NB4 (cell line): ENCODE results near the gene S100A6.
"Not testable (repeated sequence)": the region's sequence is repeated elsewhere in the genome, so short reads cannot be mapped to it uniquely, and the experiment has no call there.

Source experiments
- DNase-seq: peaks from one replicate; pipeline ENCODE4 v3.0.0; 2010; ENCODE audit warnings: low read depth
- H3K4me3 ChIP-seq: one replicate; pipeline ENCODE4 v1.5.1; 2011; ENCODE audit warnings: mild to moderate bottlenecking, low read depth, low read length, moderate library complexity
- CTCF ChIP-seq: IDR thresholded peaks from one replicate; pipeline ENCODE4 v1.5.1; 2012; ENCODE audit warnings: low read depth, low read length
- MYC ChIP-seq: IDR thresholded peaks from 2 replicates; pipeline ENCODE4 v1.6.1; 2011; ENCODE audit warnings: low read depth, low read length
- POLR2A ChIP-seq: IDR thresholded peaks from 2 replicates; pipeline ENCODE4 v1.6.1; 2011; ENCODE audit warnings: mild to moderate bottlenecking; ENCODE audit not compliant: insufficient read length; ENCODE audit errors: extremely low read depth
- TF ChIP-seq, protein P1 (sequence below): IDR thresholded peaks from 2 replicates; pipeline ENCODE4 v1.6.1; 2011; ENCODE audit warnings: low read depth, low read length

S100A6 gene

DNA sequence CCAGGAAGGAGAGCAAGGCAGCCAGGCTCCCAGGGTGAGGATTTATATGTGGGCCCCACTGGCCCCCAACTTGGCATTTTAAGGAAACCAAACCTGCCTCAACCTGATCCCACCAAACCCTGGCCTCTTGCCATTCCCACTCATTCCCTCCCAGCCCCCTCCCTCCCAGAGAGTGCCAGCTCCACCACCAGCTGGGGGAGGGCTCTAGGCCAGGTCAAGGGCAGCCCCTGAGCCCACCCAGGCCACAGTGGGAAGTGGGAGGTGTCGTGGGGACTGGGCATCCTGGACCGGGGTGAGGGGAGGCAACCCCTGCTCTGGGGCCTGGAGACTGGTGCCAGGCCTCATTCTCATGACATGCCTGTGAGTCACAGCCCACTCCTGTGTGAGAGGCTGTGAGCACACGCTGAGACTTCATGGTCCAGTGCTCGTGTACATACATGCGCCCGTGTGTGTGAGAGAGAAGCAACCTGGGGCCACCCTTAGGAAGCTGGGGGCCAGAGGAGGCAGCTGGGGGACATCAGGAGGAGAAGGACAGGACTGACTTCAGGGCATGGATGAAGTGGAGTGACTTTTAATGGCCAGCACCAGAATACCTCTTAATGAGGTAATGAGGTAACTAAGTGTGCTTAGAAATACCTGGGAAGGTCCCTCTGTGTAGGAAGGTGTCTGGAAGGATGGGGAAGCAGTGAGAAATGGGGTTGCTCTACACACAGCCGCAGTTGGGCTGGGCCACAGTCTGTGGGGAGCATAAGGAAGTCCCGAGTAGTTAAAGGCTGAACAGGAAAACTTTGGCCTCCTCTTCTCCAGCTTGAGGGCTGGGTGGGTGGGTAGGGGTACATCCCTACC lies 30.0 kb upstream of the S100A6 start, which contains the start of gene S100A2:
Gene S100A2 (minus strand): TSS at position 316 of the 846 bp plus-strand sequence. CDS start 1,967 bp downstream, outside the sequence.
- no peak within 1 kb of the TSS for H3K4me3 ChIP-seq
- TF ChIP-seq, protein P1, sequence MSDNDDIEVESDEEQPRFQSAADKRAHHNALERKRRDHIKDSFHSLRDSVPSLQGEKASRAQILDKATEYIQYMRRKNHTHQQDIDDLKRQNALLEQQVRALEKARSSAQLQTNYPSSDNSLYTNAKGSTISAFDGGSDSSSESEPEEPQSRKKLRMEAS, result no peak
- TF ChIP-seq CTCF (no peak), MYC (no peak), POLR2A (no peak)
- DNase-seq, result peak; percentile 59

GRCh38 chr1:153563991-153564390 lies 28.2 kb upstream of the S100A6 start:
- TF ChIP-seq POLR2A (no peak), CTCF (no peak), MYC (no peak)
- TF ChIP-seq, protein P1, result no peak
- no peak for DNase-seq
- no peak overlapping the region for H3K4me3 ChIP-seq

DNA sequence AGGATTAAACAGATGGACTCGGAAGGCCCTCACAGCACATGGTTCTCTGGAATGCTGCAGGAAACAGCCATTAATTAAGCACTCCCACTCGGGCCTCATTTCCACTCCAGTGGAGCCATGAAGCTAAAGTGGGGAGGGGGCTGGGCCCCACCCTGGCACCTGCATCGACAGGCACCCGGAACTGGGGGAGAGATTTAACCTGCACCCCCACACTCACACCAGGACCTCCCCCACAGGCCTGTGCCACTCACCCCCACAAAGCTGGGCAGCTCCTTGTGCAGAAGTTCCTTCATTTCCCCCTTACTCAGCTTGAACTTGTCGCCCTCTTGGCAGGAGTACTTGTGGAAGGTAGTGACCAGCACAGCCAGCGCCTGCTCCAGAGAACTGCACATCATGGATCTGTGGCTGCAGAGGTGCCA lies 27.7 kb upstream of the S100A6 start:
- DNase-seq, result no peak
- TF ChIP-seq CTCF (no peak), MYC (no peak), POLR2A (no peak)
- TF ChIP-seq, protein P1, result no peak
- no peak overlapping the region for H3K4me3 ChIP-seq

DNA sequence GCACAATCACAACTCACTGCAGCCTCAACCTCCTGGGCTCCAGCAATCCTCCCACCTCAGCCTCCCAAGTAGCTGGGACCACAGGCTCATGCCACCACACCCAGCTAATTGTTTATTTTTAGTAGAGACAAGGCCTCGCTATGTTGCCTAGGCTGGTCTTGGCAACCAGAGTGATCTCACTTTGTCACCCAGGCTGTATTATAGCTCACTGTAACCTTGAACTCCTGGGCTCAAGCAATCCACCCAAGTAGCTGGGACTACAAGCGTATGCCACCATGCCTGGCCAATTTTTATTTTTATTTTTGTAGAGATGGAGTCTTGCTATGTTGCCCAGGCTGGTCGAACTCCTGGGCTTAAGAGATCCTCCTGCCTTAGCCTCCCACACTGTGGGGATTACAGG lies 26.2 kb upstream of the S100A6 start:
- not testable (repeated sequence) for DNase-seq, H3K4me3 ChIP-seq

DNA sequence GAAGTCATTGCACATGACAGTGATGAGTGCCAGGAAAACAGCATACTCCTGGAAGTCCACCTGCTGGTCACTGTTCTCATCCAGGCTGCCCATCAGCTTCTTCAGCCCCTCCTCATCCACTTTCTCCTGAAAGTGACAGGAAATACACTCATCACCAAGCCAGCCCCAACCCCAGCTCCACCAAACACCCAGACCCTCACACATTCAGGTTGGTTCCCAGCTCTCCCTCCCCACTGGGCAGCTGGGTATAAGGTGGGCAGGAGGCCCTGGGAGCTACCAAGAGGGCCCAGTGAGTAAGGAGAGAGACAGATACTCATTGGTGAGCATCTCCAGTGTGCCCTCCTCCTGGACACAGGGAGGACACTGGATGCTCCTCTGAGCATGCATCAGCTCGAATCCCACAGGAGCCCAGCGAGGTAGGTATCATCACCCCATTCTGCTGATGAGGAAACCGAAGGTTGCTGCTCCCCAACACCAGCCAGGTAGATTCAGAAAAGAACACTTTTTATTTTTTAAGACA lies 25.7 kb upstream of the S100A6 start:
- H3K4me3 ChIP-seq, result no peak overlapping the region
- TF ChIP-seq CTCF (no peak), MYC (no peak), POLR2A (no peak)
- TF ChIP-seq, protein P1, result no peak
- DNase-seq, result no peak

DNA sequence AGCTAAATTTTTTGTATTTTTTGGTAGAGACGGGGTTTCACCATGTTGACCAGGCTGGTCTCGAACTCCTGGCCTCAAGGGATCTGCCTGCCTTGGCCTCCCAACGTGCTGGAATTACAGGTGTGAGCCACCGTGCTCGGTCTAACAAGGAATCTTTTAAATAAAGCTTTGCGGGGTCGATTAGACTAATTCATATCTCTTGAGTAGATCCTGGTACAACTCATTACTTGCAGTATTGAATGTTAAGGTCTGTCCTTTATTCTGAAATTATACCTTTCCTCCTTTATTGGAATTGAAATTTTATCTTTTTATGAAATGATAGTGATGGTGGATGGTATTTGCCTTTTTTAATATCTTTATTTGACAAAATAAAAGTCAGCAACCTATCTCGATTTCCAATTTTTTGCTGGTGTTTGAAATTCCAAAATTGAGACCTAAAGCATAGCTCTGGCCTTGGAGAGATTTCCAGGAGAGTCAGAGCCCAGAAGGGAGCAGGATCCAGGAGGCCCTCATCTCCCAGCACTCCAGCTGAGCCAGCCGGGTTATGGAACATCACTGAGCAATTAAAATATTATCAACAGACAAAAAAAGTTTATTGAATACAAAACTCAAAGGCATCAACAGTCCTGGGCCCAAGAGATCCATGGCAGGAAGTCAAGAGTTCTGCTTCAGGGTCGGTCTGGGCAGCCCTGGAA lies 25.1 kb upstream of the S100A6 start:
- TF ChIP-seq MYC, result no peak
- TF ChIP-seq, protein P1, result no peak
- DNase-seq, result no peak

More for the DNA sequence above, 25.1 kb upstream of the S100A6 start:
- H3K4me3 ChIP-seq, result no peak overlapping the region
